WTC11 (cell line): ENCODE measurements around the gene TRIM66.

Experiments
- ATF1 ChIP-seq: sonication (generic); formaldehyde crosslinking; IDR thresholded peaks from 2 replicates; pipeline ENCODE4 v1.8.1; 2023; ENCODE audit warnings: mild to moderate bottlenecking, moderate library complexity, missing genetic modification reagents
- ATF2 ChIP-seq: sonication (generic); formaldehyde crosslinking; IDR thresholded peaks from 2 replicates; pipeline ENCODE4 v1.8.1; 2022; ENCODE audit warnings: low read depth, missing genetic modification reagents, borderline replicate concordance
- CREB1 ChIP-seq: sonication (generic); formaldehyde crosslinking; IDR thresholded peaks from 2 replicates; pipeline ENCODE4 v1.8.0; 2023; ENCODE audit warnings: mild to moderate bottlenecking, missing genetic modification reagents
- CTCF ChIP-seq: fragments of 200-600 bp; IDR thresholded peaks from 2 replicates; pipeline ENCODE4 v1.8.0; 2022; ENCODE audit warnings: antibody characterized with exemption
- E2F4 ChIP-seq: sonication (generic); formaldehyde crosslinking; IDR thresholded peaks from 2 replicates; pipeline ENCODE4 v1.8.1; 2022; ENCODE audit warnings: low read depth, mild to moderate bottlenecking, moderate library complexity, missing genetic modification reagents, borderline replicate concordance
- ELF4 ChIP-seq: sonication (generic); formaldehyde crosslinking; IDR thresholded peaks from 2 replicates; pipeline ENCODE4 v1.8.1; 2022; ENCODE audit warnings: low read depth, mild to moderate bottlenecking, moderate library complexity, missing genetic modification reagents
- FOXP1 ChIP-seq: sonication (generic); formaldehyde crosslinking; IDR thresholded peaks from 2 replicates; pipeline ENCODE4 v1.8.0; 2022; ENCODE audit warnings: missing genetic modification reagents, mild to moderate bottlenecking, moderate library complexity, borderline replicate concordance
- GABPB1 ChIP-seq: sonication (generic); formaldehyde crosslinking; IDR thresholded peaks from 2 replicates; pipeline ENCODE4 v1.8.1; 2023; ENCODE audit warnings: mild to moderate bottlenecking, missing genetic modification reagents
- MAX ChIP-seq: sonication (generic); formaldehyde crosslinking; IDR thresholded peaks from 2 replicates; pipeline ENCODE4 v1.8.0; 2022; ENCODE audit warnings: mild to moderate bottlenecking, missing genetic modification reagents
- NFE2L1 ChIP-seq: sonication (generic); formaldehyde crosslinking; IDR thresholded peaks from 2 replicates; pipeline ENCODE4 v1.8.1; 2023; ENCODE audit warnings: missing genetic modification reagents
- NR3C1 ChIP-seq: sonication (generic); formaldehyde crosslinking; conservative IDR thresholded peaks from 2 replicates; pipeline ENCODE4 v1.8.1; 2023; ENCODE audit warnings: low read depth, mild to moderate bottlenecking, missing genetic modification reagents
- USF1 ChIP-seq: sonication (generic); formaldehyde crosslinking; IDR thresholded peaks from 2 replicates; pipeline ENCODE4 v1.8.0; 2022; ENCODE audit warnings: mild to moderate bottlenecking, missing genetic modification reagents
- USF2 ChIP-seq: sonication (generic); formaldehyde crosslinking; IDR thresholded peaks from 2 replicates; pipeline ENCODE4 v1.8.1; 2023; ENCODE audit warnings: mild to moderate bottlenecking, missing genetic modification reagents, moderate library complexity

GRCh38 chr11:8593455-8593854 lies 89.0 kb downstream of the TRIM66 start:
- no peak for TF ChIP-seq CTCF
- no peak for TF ChIP-seq FOXP1 (CRISPR knock-in tag)
- TF ChIP-seq E2F4 = no peak
- no peak for TF ChIP-seq ATF1 (CRISPR knock-in tag)
- TF ChIP-seq MAX (CRISPR knock-in tag) = no peak
- no peak for TF ChIP-seq ELF4 (CRISPR knock-in tag)
- no peak for TF ChIP-seq NR3C1 (CRISPR knock-in tag)
- no peak for TF ChIP-seq ATF2 (CRISPR knock-in tag)
- TF ChIP-seq NFE2L1 = no peak
- TF ChIP-seq USF2 = no peak
- TF ChIP-seq GABPB1 = no peak
- TF ChIP-seq CREB1 (CRISPR knock-in tag) = no peak
- no peak for TF ChIP-seq USF1
